ENCODE measurements around the gene DNAH17.

DNAH17 gene

DNA sequence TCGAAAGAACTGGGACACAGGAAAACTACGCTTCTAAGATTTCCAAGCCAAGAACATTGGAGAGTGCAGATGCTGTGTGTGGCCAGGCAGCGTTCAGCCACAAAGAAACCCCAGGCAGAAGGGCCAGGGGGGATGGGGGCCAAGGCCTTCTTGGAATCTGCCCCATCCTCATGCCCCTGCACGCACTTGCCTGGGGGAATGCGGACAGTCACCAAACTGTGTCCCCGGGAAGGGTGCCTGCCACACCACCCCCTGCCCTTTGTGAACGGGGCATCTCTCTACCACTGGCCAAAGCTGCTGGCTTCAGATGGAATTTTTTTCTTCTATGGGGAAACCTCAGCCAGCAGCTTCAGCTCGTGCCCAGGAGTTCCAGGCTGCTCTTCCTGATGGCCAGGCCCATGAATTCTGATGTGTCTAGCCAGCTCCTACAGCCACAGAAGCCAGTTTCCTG, 32.0 kb upstream of the DNAH17 start:
- TF ChIP-seq TOX (CRISPR knock-in tag; IDR thresholded peaks at IDR 0.05; ENCODE audit: borderline replicate concordance) (no peak), ZNF70 (CRISPR knock-in tag; IDR thresholded peaks at IDR 0.05) (no peak), ESRRG (CRISPR knock-in tag; IDR thresholded peaks at IDR 0.05) (no peak), ARNTL (CRISPR knock-in tag; IDR thresholded peaks at IDR 0.05; ENCODE audit: borderline replicate concordance, low read depth) (no peak), GLIS3 (CRISPR knock-in tag; IDR thresholded peaks at IDR 0.05) (no peak), ZNF565 (CRISPR knock-in tag; conservative IDR thresholded peaks at IDR 0.05; ENCODE audit: low read depth) (no peak), PPARA (CRISPR knock-in tag; IDR thresholded peaks at IDR 0.05; ENCODE audit: borderline replicate concordance) (no peak), TCF4 (CRISPR knock-in tag; IDR thresholded peaks at IDR 0.05; ENCODE audit: borderline replicate concordance) (no peak), POU6F1 (CRISPR knock-in tag; IDR thresholded peaks at IDR 0.05; ENCODE audit: borderline replicate concordance, low read depth) (no peak), OSR1 (CRISPR knock-in tag; IDR thresholded peaks at IDR 0.05) (no peak), ZFP30 (CRISPR knock-in tag; IDR thresholded peaks at IDR 0.05) (no peak)
- ATAC-seq = no peak; the same call in 2 of the 3 replicates

DNA sequence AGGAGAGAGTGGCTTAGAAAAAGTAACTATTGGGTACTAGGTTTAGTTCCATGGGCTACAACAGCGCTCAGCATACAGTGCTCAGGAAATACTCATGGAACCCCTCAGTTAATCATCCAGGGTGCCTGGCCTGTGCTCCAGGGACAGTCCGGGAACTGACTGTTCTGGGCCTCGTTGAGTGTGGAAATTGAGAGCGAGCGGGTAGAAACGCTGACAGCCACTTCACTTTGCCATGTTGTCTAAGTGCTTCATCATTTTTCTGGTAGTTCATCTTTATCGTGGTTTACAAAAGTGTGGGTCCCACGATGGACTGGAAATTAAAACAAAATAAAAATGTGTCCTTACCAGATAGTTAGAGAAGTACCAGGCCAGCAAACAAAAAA, 31.6 kb upstream of the DNAH17 start:
- no peak for TF ChIP-seq ZFP3 (CRISPR knock-in tag; IDR thresholded peaks at IDR 0.05)
- TF ChIP-seq ZC3H10 (CRISPR knock-in tag; IDR thresholded peaks at IDR 0.05) = no peak
- ATAC-seq = no peak

DNA sequence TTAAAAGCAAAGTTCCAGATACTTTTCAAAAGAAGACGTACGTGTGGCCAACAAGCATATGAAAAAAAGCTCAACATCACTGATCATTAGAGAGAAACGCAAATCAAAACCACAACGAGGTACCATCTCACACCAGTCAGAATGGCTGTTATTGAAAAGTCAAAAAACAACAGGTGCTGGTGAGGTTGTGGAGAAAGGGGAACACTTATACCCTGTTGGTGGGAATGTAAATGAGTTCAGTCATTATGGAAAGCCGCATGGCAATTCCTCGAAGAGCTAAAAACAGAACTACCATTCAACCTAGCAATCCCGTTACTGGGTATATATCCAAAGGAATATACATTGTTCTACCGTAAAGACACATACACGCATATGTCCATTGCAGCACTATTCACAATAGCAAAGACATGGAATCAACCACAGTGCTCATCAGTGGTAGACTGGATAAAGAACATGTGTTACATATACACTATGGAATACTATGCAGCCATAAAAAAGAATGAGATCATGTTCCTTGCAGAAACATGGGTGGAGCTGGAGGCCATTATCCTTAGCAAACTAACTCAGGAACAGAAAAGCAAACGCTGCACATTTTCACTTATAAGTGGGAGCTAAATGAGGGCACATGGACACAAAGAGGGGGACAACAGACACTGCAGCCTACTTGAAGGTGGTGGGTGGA, 31.1 kb upstream of the DNAH17 start:
- TF ChIP-seq ZNF70 (CRISPR knock-in tag; IDR thresholded peaks at IDR 0.05) (no peak), OSR1 (CRISPR knock-in tag; IDR thresholded peaks at IDR 0.05) (no peak), ZNF8 (CRISPR knock-in tag; IDR thresholded peaks at IDR 0.05) (no peak), SNAI2 (CRISPR knock-in tag; IDR thresholded peaks at IDR 0.05) (no peak), RARB (CRISPR knock-in tag; IDR thresholded peaks at IDR 0.05) (no peak), PPARA (CRISPR knock-in tag; IDR thresholded peaks at IDR 0.05; ENCODE audit: borderline replicate concordance) (no peak), TOX (CRISPR knock-in tag; IDR thresholded peaks at IDR 0.05; ENCODE audit: borderline replicate concordance) (no peak), ZFP30 (CRISPR knock-in tag; IDR thresholded peaks at IDR 0.05) (no peak), CSDC2 (CRISPR knock-in tag; IDR thresholded peaks at IDR 0.05) (no peak), GLIS3 (CRISPR knock-in tag; IDR thresholded peaks at IDR 0.05) (no peak), POU6F1 (CRISPR knock-in tag; IDR thresholded peaks at IDR 0.05; ENCODE audit: borderline replicate concordance, low read depth) (no peak), PATZ1 (CRISPR knock-in tag; IDR thresholded peaks at IDR 0.05; ENCODE audit: borderline replicate concordance) (no peak), ZFP3 (CRISPR knock-in tag; IDR thresholded peaks at IDR 0.05) (no peak), ZC3H10 (CRISPR knock-in tag; IDR thresholded peaks at IDR 0.05) (no peak), CREB5 (CRISPR knock-in tag; IDR thresholded peaks at IDR 0.05; ENCODE audit: low read depth) (no peak)
- TF ChIP-seq, protein P1, sequence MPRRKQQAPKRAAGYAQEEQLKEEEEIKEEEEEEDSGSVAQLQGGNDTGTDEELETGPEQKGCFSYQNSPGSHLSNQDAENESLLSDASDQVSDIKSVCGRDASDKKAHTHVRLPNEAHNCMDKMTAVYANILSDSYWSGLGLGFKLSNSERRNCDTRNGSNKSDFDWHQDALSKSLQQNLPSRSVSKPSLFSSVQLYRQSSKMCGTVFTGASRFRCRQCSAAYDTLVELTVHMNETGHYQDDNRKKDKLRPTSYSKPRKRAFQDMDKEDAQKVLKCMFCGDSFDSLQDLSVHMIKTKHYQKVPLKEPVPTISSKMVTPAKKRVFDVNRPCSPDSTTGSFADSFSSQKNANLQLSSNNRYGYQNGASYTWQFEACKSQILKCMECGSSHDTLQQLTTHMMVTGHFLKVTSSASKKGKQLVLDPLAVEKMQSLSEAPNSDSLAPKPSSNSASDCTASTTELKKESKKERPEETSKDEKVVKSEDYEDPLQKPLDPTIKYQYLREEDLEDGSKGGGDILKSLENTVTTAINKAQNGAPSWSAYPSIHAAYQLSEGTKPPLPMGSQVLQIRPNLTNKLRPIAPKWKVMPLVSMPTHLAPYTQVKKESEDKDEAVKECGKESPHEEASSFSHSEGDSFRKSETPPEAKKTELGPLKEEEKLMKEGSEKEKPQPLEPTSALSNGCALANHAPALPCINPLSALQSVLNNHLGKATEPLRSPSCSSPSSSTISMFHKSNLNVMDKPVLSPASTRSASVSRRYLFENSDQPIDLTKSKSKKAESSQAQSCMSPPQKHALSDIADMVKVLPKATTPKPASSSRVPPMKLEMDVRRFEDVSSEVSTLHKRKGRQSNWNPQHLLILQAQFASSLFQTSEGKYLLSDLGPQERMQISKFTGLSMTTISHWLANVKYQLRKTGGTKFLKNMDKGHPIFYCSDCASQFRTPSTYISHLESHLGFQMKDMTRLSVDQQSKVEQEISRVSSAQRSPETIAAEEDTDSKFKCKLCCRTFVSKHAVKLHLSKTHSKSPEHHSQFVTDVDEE (CRISPR knock-in tag; IDR thresholded peaks at IDR 0.05) = no peak
- TF ChIP-seq, protein P2, sequence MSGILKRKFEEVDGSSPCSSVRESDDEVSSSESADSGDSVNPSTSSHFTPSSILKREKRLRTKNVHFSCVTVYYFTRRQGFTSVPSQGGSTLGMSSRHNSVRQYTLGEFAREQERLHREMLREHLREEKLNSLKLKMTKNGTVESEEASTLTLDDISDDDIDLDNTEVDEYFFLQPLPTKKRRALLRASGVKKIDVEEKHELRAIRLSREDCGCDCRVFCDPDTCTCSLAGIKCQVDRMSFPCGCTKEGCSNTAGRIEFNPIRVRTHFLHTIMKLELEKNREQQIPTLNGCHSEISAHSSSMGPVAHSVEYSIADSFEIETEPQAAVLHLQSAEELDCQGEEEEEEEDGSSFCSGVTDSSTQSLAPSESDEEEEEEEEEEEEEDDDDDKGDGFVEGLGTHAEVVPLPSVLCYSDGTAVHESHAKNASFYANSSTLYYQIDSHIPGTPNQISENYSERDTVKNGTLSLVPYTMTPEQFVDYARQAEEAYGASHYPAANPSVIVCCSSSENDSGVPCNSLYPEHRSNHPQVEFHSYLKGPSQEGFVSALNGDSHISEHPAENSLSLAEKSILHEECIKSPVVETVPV (CRISPR knock-in tag; IDR thresholded peaks at IDR 0.05) = no peak

More for the DNA sequence above, 31.1 kb upstream of the DNAH17 start:
- no peak for ATAC-seq

All from SK-N-SH treated with all-trans-retinoic acid at 6 μM for 48 hours (cell line).